Hair follicular keratinocyte (primary cell): Measurements from ENCODE around the gene SALL2. TPM values are rescaled to one million over a fixed set of nuclear protein-coding genes. Genes with fewer than 3 reads are reported as not detected.

Experiments
- total RNA-seq: library from RNA; depleted of rRNA; stranded (reverse); fragments of >200 nt; gene quantifications from 2 replicates; pipeline ENCODE4 v1.2.3, GENCODE V29; 2015

Gene SALL2
- 1.2 and 3.2 TPM in 2 replicates for total RNA-seq

GRCh38 chr14:21525962-21526671, at the start of gene SALL2:
SALL2 (minus strand) TSS chr14:21526346; CDS start chr14:21526127, 219 bp downstream.

GRCh38 chr14:21510735-21511657, 15.2 kb downstream of the SALL2 start, which contains the start of gene METTL3:
METTL3 (minus strand) TSS chr14:21511340; CDS start chr14:21511223, 117 bp downstream.

GRCh38 chr14:21476925-21477681, 49.0 kb downstream of the SALL2 start, which contains the start of the genes RAB2B and TOX4:
RAB2B (minus strand) TSS chr14:21476959; CDS start chr14:21476872, 87 bp downstream.
TOX4 (plus strand) TSS chr14:21477195; CDS start chr14:21477279, 84 bp downstream.

Other genes starting within 250 kb of the SALL2 start
- gene RPGRIP1, start 246.3 kb downstream of the SALL2 start, total RNA-seq = not detected in 2 replicates
- 49.4 and 66.3 TPM in 2 replicates for gene SUPT16H, start 142.3 kb downstream of the SALL2 start, total RNA-seq
- 33.9 and 46.5 TPM in 2 replicates for gene CHD8, start 70.2 kb downstream of the SALL2 start, total RNA-seq
- 6.7 and 11.1 TPM in 2 replicates for gene RAB2B, start 49.4 kb downstream of the SALL2 start, total RNA-seq
- gene TOX4, start 49.2 kb downstream of the SALL2 start, total RNA-seq = 17.8 and 24.3 TPM in 2 replicates
- 29.0 and 41.7 TPM in 2 replicates for gene METTL3, start 15.0 kb downstream of the SALL2 start, total RNA-seq
- not detected in 2 replicates for gene OR10G3, start 53.7 kb upstream of the SALL2 start, total RNA-seq
- gene OR10G2, start 108.6 kb upstream of the SALL2 start, total RNA-seq = not detected in 2 replicates
- not detected in 2 replicates for gene OR4E2, start 127.5 kb upstream of the SALL2 start, total RNA-seq
- not detected in 2 replicates for gene OR4E1, start 147.5 kb upstream of the SALL2 start, total RNA-seq